Renal cortex interstitium (tissue), 11 donors: ENCODE measurements around the gene SYNGR1. TPM values are rescaled to one million over a fixed set of nuclear protein-coding genes. Genes with fewer than 3 reads are reported as not detected.
A peak's percentile ranks its signal among the peaks of the same experiment; 100 is the strongest.
"Not testable (repeated sequence)": the region's sequence is repeated elsewhere in the genome, so short reads cannot be mapped to it uniquely, and the experiment has no call there.

ENCODE experiments used
- DNase-seq, 11 donors: peaks; one replicate each; pipeline ENCODE4 v3.0.0-alpha.2; 2013; ENCODE audit warnings: low read depth in 9 of 11, low spot score in 4 of 11; ENCODE audit errors: extremely low read depth in 1 of 11
- polyA plus RNA-seq, 3 donors: library from polyadenylated mRNA; unstranded; fragments of 120-200 nt; gene quantifications; one replicate each; pipeline ENCODE4 v1.2.1, GENCODE V29; 2013; ENCODE audit not compliant: insufficient read length in 3 of 3

Gene SYNGR1
- polyA plus RNA-seq, 3 donors = 15.7 to 28.4 (median 23.7) TPM

GRCh38 chr22:39341179-39341578, 8.6 kb upstream of the SYNGR1 start:
- no peak for DNase-seq

- DNase-seq = peak in 1 of 11 donors; percentile 51
Observed at GRCh38 chr22:39343259-39344045, 6.3 kb upstream of the SYNGR1 start.

GRCh38 chr22:39344046-39344390, 5.8 kb upstream of the SYNGR1 start:
- no peak for DNase-seq

GRCh38 chr22:39345231-39345630, 4.6 kb upstream of the SYNGR1 start:
- DNase-seq = no peak

GRCh38 chr22:39348909-39349505, 784 bp upstream of the SYNGR1 start:
- no peak for DNase-seq

GRCh38 chr22:39349506-39349966, 255 bp upstream of the SYNGR1 start:
- peak in 2 of 11 donors; percentile 29 to 44 for DNase-seq

- no peak for DNase-seq
Observed at GRCh38 chr22:39350757-39351688, 1.2 kb downstream of the SYNGR1 start.

- no peak for DNase-seq
Observed at GRCh38 chr22:39351689-39352214, 2.0 kb downstream of the SYNGR1 start.

- no peak for DNase-seq
Observed at GRCh38 chr22:39352306-39352891, 2.6 kb downstream of the SYNGR1 start.

GRCh38 chr22:39353346-39353745, 3.6 kb downstream of the SYNGR1 start:
- DNase-seq = no peak

GRCh38 chr22:39355080-39355479, 5.3 kb downstream of the SYNGR1 start:
- DNase-seq = no peak

GRCh38 chr22:39355805-39356204, 6.0 kb downstream of the SYNGR1 start:
- not testable (repeated sequence) for DNase-seq

- DNase-seq = no peak
Observed at GRCh38 chr22:39356464-39356863, 6.7 kb downstream of the SYNGR1 start.

GRCh38 chr22:39357110-39358108, 7.6 kb downstream of the SYNGR1 start:
- not testable (repeated sequence) for DNase-seq

GRCh38 chr22:39358197-39358596, 8.4 kb downstream of the SYNGR1 start:
- not testable (repeated sequence) for DNase-seq

GRCh38 chr22:39359659-39360195, 9.9 kb downstream of the SYNGR1 start:
- DNase-seq = no peak

- DNase-seq = no peak
Observed at GRCh38 chr22:39360242-39360641, 10.5 kb downstream of the SYNGR1 start.
